ENCODE measurements around the gene NLRC5.
"Not testable (repeated sequence)": the region's sequence is repeated elsewhere in the genome, so short reads cannot be mapped to it uniquely, and the experiment has no call there.

Gene NLRC5

DNA sequence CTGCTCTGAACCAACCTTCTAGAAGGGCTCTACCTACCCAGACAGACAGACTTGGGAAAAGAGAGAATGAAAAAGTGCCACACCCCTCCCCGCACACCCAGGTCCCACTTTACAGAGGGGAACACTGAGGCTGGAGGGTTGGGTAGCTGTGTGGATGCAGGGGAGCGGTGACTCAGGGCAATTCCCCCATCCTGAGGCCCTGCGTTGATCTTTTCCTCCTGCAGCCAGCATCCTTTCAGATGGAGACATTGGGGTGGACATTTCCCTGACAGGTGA lies 17.7 kb upstream of the NLRC5 start:
- DNase-seq (ENCODE audit: low read depth): no peak
- no peak overlapping the region for H3K4me3 ChIP-seq (ENCODE audit: low read depth, low read length)

DNA sequence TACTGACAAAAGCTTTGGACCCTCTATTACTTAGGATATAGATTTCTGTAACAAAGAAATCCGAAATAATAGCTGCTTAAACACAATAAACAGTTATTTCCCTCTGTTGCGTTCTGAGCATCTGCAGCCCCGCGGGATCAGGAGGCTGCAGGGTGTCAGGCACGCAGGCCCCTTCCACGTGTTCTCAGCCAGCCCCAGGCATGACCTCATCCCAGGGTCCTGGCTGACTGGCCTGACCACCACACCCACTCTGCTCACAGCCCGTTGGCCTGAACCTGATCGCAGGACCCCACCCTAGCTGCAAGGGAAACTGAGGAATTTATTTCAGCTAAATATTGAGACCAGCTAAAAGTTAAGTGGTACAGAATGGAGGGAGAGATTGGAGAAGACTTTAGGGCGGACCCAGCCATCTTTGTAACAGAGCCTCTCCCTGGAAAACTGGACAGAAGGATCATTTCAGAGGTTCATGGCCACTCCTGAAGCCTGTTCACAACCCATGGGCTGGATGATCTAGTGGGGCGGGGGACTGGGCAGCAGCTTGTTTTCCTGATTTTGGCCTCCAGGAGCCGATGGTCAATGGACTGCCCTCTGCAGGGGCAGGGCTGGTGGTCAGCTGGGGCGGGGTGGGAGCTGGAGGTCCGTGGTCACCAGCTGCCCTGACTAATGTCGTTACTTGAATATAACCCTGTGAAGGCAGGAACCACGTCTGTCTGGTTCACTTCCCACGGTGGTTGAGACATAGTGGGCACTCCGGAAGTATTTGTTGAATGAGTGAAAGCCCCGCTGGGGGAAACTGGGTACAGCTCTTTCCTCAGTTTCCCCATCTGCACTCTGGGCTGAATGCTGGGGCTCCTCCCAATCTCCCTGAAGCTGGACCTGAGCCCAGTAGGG lies 16.7 kb upstream of the NLRC5 start:
- TF ChIP-seq, protein P1, sequence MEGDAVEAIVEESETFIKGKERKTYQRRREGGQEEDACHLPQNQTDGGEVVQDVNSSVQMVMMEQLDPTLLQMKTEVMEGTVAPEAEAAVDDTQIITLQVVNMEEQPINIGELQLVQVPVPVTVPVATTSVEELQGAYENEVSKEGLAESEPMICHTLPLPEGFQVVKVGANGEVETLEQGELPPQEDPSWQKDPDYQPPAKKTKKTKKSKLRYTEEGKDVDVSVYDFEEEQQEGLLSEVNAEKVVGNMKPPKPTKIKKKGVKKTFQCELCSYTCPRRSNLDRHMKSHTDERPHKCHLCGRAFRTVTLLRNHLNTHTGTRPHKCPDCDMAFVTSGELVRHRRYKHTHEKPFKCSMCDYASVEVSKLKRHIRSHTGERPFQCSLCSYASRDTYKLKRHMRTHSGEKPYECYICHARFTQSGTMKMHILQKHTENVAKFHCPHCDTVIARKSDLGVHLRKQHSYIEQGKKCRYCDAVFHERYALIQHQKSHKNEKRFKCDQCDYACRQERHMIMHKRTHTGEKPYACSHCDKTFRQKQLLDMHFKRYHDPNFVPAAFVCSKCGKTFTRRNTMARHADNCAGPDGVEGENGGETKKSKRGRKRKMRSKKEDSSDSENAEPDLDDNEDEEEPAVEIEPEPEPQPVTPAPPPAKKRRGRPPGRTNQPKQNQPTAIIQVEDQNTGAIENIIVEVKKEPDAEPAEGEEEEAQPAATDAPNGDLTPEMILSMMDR (IDR thresholded peaks at IDR 0.05; ENCODE audit: low read depth, low read length): no peak
- TF ChIP-seq, protein P2, sequence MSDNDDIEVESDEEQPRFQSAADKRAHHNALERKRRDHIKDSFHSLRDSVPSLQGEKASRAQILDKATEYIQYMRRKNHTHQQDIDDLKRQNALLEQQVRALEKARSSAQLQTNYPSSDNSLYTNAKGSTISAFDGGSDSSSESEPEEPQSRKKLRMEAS (IDR thresholded peaks at IDR 0.05; ENCODE audit: low read depth, low read length): no peak
- TF ChIP-seq POLR2A (IDR thresholded peaks at IDR 0.05; ENCODE audit: extremely low read depth, insufficient read length) (no peak), MYC (IDR thresholded peaks at IDR 0.05; ENCODE audit: low read depth, low read length) (no peak)
- no peak for DNase-seq (ENCODE audit: low read depth)
- no peak overlapping the region for H3K4me3 ChIP-seq (ENCODE audit: low read depth, low read length)

More for the DNA sequence above, 17.7 kb upstream of the NLRC5 start:
- TF ChIP-seq, protein P1 (IDR thresholded peaks at IDR 0.05; ENCODE audit: low read depth, low read length): no peak
- TF ChIP-seq MYC (IDR thresholded peaks at IDR 0.05; ENCODE audit: low read depth, low read length): no peak
- TF ChIP-seq POLR2A (IDR thresholded peaks at IDR 0.05; ENCODE audit: extremely low read depth, insufficient read length): no peak
- TF ChIP-seq, protein P2 (IDR thresholded peaks at IDR 0.05; ENCODE audit: low read depth, low read length): no peak

DNA sequence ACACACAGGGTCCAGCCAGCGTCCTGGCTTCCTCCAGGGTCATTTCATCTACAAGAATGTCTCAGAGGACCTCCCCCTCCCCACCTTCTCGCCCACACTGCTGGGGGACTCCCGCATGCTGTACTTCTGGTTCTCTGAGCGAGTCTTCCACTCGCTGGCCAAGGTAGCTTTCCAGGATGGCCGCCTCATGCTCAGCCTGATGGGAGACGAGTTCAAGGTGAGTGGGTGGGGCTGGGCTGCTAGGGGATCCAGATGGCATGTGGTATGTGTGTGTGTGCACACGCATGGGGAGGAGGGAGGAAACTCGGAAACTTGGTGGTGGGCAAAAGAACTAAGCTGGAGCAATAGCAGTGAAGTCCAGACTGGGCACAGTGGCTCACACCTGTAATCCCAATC lies 16.1 kb upstream of the NLRC5 start:
- no peak overlapping the region for H3K4me3 ChIP-seq (ENCODE audit: low read depth, low read length)
- TF ChIP-seq, protein P2 (IDR thresholded peaks at IDR 0.05; ENCODE audit: low read depth, low read length): no peak
- TF ChIP-seq, protein P1 (IDR thresholded peaks at IDR 0.05; ENCODE audit: low read depth, low read length): no peak
- TF ChIP-seq MYC (IDR thresholded peaks at IDR 0.05; ENCODE audit: low read depth, low read length): no peak
- TF ChIP-seq POLR2A (IDR thresholded peaks at IDR 0.05; ENCODE audit: extremely low read depth, insufficient read length): no peak
- no peak for DNase-seq (ENCODE audit: low read depth)

DNA sequence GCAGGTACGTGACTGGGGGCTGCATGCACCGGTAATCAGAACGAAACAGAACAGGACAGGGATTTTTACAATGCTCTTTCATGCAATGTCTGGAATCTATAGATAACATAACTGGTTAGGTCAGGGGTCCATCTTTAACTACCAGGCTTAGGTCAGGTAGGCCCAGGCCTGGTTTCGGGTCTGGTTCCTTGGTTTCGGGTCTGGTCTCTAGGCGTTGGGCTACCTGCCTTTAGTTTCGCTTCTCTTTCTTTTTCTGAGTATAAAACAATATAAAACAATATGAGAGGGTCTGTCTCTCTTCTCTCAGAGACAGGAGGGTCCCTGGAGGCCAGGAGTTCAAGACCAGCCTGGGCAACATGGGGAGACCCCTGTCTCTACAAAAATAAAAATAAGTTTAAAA lies 15.5 kb upstream of the NLRC5 start:
- not testable (repeated sequence) for H3K4me3 ChIP-seq (ENCODE audit: low read depth, low read length); DNase-seq (ENCODE audit: low read depth)

DNA sequence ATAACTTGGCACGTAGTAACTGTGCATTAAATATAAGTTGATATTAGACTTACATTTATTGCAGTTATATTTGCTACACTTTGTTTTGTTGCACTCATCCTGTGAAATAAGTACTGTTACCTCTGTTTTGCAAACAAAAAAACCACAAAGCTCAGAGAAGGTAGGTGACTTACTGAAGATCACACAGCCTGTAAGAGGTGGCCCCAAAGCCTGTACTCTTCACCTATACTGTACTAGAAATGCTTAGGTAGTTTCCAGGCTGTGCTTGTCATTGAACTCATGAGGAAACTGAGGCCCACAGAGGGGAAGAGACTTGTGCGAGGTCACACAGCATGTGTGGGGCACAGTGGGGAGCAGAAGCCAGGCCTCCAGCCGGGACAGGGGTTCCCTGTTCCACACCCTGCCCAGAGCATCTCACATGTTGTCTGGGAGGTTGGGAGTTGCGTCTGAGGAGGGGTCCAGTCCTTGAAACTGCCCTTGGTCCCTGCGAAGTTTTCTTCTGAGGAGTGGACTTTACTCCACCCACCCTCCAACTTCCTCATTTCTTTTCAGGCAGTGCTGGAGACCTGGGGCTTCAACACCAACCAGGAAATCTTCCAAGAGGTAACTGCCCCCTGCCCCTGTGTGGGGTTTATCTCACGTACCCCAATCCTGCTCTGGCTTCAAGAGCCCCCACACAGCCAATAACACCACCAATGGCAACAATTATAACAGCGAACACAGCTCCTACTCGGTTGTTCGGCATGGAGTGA lies 14.6 kb upstream of the NLRC5 start:
- TF ChIP-seq MYC (IDR thresholded peaks at IDR 0.05; ENCODE audit: low read depth, low read length) (no peak), POLR2A (IDR thresholded peaks at IDR 0.05; ENCODE audit: extremely low read depth, insufficient read length) (no peak)
- TF ChIP-seq, protein P2 (IDR thresholded peaks at IDR 0.05; ENCODE audit: low read depth, low read length): no peak
- TF ChIP-seq, protein P1 (IDR thresholded peaks at IDR 0.05; ENCODE audit: low read depth, low read length): no peak
- H3K4me3 ChIP-seq (ENCODE audit: low read depth, low read length): no peak overlapping the region
- peak; percentile 76 for DNase-seq (ENCODE audit: low read depth)

DNA sequence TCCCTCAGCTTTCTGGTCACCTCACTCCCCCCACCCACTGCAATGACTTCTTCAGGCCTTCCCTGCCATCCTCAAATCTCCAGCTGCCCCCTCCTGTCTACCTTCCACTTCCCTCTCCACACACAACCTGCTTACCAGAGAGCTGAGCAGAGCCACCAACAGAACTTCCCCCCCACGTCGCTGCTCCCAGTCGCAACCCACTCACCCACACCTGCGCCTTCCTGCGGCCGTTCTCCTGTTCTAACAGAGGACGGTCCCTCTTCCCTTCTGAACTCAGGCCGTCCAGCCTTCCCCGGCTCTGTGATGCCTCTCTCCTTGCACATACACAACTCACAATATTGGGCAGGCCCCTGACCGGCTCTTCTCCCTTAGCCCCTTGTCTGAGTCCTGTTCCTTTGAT lies 13.6 kb upstream of the NLRC5 start:
- no peak overlapping the region for H3K4me3 ChIP-seq (ENCODE audit: low read depth, low read length)
- DNase-seq (ENCODE audit: low read depth): no peak
- TF ChIP-seq, protein P1 (IDR thresholded peaks at IDR 0.05; ENCODE audit: low read depth, low read length): no peak
- TF ChIP-seq, protein P2 (IDR thresholded peaks at IDR 0.05; ENCODE audit: low read depth, low read length): no peak
- TF ChIP-seq POLR2A (IDR thresholded peaks at IDR 0.05; ENCODE audit: extremely low read depth, insufficient read length): no peak
- TF ChIP-seq MYC (IDR thresholded peaks at IDR 0.05; ENCODE audit: low read depth, low read length): no peak

All from NB4 (cell line).